ENCODE measurements around the gene FGF5.

GRCh38 chr4:80276931-80277330 lies 10.5 kb downstream of the FGF5 start:
- TF ChIP-seq CTCF (conservative IDR thresholded peaks at IDR 0.05; ENCODE audit: low read depth, low read length) (no peak), EZH2phosphoT487 (IDR thresholded peaks at IDR 0.05; ENCODE audit: borderline replicate concordance, low read length) (no peak)
